Amniotic epithelial cell (primary cell): Measurements from ENCODE around the gene GTF2F2.

ENCODE experiments used
- DNase-seq: peaks from one replicate; pipeline ENCODE4 v3.0.0-alpha.2; 2010; ENCODE audit warnings: low read depth

Gene GTF2F2

GRCh38 chr13:45122941-45123340 is 2.6 kb downstream of the GTF2F2 start:
- no peak for DNase-seq

- DNase-seq, result no peak
Observed at GRCh38 chr13:45132369-45133064, 12.2 kb downstream of the GTF2F2 start.

GRCh38 chr13:45133396-45134118 is 13.2 kb downstream of the GTF2F2 start:
- peak; percentile 51 for DNase-seq

- DNase-seq, result no peak
Observed at GRCh38 chr13:45136741-45137504, 16.6 kb downstream of the GTF2F2 start.

- DNase-seq, result no peak
Observed at GRCh38 chr13:45137526-45137925, 17.2 kb downstream of the GTF2F2 start.

- DNase-seq, result peak; percentile 29
Observed at GRCh38 chr13:45138282-45138681, 18.0 kb downstream of the GTF2F2 start.

- no peak for DNase-seq
Observed at GRCh38 chr13:45141369-45141768, 21.1 kb downstream of the GTF2F2 start.

GRCh38 chr13:45142440-45143345 is 22.4 kb downstream of the GTF2F2 start:
- peak; percentile 68 for DNase-seq

- DNase-seq, result peak; percentile 93
Observed at GRCh38 chr13:45143346-45143751, 23.0 kb downstream of the GTF2F2 start.

GRCh38 chr13:45149964-45150363 is 29.7 kb downstream of the GTF2F2 start:
- DNase-seq, result peak; percentile 60

- no peak for DNase-seq
Observed at GRCh38 chr13:45156565-45157361, 36.5 kb downstream of the GTF2F2 start.

- peak; percentile 38 for DNase-seq
Observed at GRCh38 chr13:45162194-45162593, 41.9 kb downstream of the GTF2F2 start.

- peak; percentile 90 for DNase-seq
Observed at GRCh38 chr13:45162821-45163220, 42.5 kb downstream of the GTF2F2 start.

- no peak for DNase-seq
Observed at GRCh38 chr13:45166858-45167257, 46.5 kb downstream of the GTF2F2 start.

- DNase-seq, result peak; percentile 82
Observed at GRCh38 chr13:45167611-45168554, 47.6 kb downstream of the GTF2F2 start.

- no peak for DNase-seq
Observed at GRCh38 chr13:45168555-45168930, 48.2 kb downstream of the GTF2F2 start.

- no peak for DNase-seq
Observed at GRCh38 chr13:45174478-45174877, 54.2 kb downstream of the GTF2F2 start.

- DNase-seq, result peak; percentile 76
Observed at GRCh38 chr13:45178349-45179162, 58.2 kb downstream of the GTF2F2 start.

- no peak for DNase-seq
Observed at GRCh38 chr13:45179428-45179827, 59.1 kb downstream of the GTF2F2 start.
